Stimulated activated CD8-positive, alpha-beta memory T cell treated with anti-CD3 and anti-CD28 coated beads, Interleukin-4, amount 100 ng/mL, for 1 hour (primary cell): ENCODE measurements around the gene LRRC15.

Experiments
- DNase-seq, 2 donors: peaks; one replicate each; pipeline ENCODE4 v3.0.0-alpha.2; 2020; ENCODE audit warnings: low read depth in 2 of 2, low spot score in 1 of 2

LRRC15 gene

DNA sequence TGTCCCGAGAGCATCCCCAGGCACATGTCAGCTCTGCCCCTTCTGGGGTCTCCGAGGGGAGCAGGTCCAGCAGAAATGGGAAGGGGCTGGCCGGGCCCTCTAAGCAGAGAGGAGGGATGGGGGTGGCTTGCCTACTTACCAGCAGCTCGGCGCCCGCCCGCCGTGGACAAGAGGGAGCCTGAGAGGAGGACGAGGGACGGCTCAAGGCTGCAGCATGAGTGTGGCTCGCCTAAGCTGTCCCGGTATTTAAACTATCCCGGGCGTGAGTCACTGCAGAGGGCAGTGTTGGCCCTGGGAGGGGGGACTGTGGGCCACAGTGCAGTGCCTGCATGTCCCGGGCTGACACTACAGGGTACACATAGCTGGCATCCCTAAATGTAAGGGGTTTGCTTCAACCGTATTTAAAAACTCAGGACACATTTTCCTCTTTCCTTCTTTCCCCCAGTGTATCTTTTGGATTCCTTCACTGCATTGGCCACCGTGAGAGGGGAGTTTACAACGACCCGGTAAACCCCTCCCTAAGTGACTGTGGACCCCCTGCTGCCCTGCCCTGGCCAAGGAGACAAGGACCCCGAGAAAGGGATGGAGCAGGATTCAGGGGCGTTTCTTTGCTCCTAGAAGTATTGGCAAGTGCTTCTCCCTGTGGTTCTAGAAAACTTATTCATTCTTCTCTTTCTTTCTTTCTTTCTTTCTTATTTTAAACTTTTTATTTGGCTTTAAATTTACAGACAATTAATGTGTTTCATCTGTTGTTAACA, at the start of gene LRRC15:
TSS of gene LRRC15 (minus strand) at position 222 of the 758 bp plus-strand sequence. CDS start 8,700 bp downstream, outside the sequence.
- no peak for DNase-seq

- no peak for DNase-seq
Measured at GRCh38 chr3:194418671-194419070, 49.1 kb upstream of the LRRC15 start.

DNA sequence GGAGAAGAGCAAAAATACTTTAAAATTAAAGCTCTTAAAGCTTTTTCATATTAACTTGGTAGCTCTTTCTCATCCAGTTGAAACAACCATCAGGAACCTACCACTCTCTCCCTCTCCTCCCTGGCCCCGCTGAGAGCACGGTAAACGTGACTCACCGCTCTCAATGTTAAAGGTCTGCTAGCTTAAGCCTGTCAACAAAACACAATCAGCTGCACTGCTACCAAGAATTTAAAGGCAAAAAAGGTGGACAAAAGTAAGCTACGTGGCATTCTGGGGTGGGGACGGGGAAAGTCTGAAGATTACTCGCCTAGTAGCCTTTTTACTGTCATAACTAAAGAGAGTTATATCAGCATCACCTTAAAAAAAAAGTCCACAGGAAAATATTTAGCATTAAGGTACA, 37.9 kb upstream of the LRRC15 start:
- DNase-seq, result no peak

DNA sequence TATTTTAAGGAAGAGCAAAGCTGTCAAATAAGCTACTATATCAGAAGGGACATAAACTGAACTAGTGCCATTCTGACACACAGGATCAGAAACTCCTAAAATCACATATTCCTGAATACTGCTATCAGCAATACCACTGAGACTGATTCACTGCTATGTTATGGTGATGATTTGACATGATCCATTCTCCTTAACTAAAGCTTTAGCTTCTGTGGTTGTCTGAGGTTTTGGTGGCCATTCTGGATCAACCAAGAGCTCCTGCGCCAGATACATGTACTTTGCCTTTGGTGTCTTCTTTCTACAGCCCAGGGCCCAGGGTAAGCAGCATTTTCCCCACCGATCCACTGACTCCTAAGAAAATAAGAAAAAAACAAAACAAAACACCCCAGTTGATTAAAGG, 36.2 kb upstream of the LRRC15 start:
- no peak for DNase-seq

DNA sequence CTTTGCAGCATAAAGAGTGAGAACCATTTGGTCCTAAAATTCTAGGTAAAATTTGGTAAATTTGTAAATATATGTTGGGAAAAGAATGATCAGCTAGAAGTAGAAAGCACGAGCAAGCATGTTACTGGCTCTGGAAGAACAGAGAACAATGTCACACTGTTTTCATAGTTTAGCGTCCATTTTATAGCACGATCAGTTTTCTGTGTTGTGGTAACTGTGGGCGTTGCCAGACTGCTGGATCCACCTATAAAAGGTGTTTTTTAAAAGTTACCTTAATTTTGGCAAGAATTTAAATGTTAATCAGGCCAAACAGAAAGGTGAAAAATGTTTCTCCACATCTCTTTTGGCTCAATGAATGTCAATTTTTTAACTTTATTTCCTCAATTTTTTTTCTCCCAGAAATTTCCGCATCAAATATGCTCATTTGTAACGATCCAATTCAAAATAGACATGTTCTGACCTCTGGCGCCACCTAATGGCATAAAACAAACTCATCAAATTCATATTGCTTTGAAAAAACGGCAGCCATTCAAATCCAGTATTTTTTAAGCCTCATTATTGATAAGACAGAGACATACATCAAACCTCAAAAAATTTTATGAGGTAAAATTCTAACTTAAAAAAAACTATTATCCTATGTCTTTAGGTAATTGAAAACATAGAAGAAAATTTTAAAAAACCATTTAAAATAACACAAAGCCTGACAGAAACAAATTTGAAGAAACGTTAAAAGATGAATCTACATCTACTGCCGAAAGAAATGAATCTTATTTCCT, 35.0 kb upstream of the LRRC15 start:
- no peak for DNase-seq

DNA sequence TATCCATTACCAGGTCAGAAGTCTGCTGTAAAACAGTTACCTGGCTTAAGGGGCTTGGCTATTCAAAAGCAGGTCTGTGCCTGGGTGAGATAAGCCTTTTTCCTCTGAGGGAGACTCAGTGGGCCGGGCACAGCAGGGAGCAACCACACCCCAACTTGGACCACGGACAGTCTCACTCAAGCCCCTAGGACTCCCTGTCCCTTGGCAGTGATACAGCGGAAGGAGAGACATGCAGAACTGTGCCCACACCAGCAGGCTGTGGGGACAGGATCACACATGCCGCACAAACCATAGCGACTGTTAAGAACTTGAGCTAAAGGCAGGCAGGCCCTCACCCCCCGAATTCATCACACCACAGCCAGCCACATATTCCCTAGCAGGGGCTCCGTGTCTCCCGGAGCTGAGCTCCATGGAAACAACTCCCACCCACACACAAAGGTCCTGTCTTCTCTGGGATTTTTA, 32.4 kb upstream of the LRRC15 start:
- DNase-seq, result no peak

GRCh38 chr3:194401346-194401745, 31.8 kb upstream of the LRRC15 start:
- DNase-seq, result no peak

DNA sequence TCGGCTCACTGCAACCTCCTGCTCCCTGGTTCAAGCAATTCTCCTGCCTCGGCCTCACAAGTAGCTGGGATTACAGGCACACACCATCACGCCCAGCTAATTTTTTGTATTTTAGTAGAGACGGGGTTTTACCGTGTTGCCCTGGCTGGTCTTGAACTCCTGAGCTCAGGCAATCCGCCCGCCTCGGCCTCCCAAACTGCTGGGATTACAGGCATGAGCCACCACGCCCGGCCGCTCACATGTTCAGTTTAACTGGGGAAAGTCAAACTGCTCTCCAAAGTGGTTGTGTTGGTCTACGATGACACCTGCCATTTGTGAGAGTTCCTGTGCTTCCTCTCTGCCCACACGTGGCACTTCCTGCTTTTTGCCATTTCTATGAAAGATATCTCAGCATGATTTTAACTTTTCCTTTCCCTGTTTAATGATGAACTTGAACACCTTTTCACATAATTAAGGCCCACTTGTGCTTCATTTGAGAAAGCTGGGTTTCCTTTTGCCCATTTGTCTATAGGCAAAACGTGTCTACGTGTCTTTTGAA, 30.4 kb upstream of the LRRC15 start:
- DNase-seq, result no peak

DNA sequence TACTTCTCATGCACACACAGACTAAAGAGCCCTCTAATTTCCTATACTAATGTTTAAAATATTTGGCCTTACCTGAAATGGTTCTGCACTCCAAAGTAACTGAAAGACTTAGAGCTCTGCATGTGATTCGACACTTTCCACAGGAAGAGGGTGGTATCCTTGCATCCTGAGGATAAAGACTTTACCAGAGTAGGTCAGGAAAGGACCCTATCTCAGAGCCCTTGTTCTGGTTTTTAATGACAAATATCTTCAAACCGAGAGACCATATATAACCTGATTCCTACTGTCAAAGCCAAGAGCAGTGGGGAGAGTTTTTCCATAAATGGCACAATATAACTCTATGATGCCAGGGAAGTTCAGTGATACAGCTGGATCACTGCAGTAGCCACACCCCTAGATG, 29.6 kb upstream of the LRRC15 start, which contains the start of gene GP5:
TSS of gene GP5 (minus strand) at position 101 of the 400 bp plus-strand sequence. CDS start 984 bp downstream, outside the sequence.
- DNase-seq, result no peak

- DNase-seq, result no peak
Measured at GRCh38 chr3:194397757-194398312, 28.3 kb upstream of the LRRC15 start.

DNA sequence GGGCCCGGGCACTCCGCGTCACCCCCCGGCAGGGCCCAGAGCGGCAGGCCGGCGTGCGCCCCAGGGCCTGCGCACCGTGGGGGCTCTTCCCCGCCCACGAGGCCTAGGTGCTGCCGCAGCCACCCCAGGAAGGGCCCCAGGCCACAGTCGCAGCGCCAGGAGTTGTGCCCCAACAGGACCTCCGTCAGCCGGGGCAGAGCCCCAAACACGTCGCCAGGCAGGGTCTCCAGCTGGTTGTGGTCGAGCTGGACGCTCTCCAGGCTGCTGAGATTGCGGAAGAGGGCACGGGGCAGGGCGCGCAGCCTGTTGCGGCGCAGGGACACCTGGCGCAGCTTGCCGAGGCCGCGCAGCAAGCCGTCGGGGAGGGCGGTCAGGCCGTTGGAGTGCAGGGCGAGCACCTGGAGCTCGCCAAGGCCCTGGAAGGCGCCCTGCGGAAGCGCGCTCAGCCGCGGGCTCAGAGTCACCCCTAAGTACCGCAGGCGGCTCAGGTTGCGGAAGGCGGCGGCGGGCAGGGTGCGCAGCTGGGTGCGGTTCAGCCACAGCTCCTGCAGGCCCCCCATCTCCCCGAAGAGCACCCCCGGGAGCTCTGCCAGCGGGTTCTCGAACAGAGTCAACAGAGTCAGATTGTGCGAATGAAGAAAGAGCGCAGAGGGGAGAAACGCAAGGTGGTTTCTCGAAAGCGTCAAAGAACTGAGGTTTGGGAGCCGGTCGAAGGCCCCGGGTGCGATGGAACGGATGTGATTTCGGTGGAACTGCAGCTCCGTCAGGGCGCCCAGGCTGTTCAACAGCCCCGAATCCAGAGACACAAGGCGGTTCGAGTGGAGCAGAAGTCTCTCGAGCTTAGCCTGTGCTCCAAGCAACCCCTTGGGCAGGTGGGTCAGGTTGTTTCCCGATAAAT, 27.6 kb upstream of the LRRC15 start:
- DNase-seq, result no peak

GRCh38 chr3:194396539-194396858, 27.0 kb upstream of the LRRC15 start:
- DNase-seq, result no peak

DNA sequence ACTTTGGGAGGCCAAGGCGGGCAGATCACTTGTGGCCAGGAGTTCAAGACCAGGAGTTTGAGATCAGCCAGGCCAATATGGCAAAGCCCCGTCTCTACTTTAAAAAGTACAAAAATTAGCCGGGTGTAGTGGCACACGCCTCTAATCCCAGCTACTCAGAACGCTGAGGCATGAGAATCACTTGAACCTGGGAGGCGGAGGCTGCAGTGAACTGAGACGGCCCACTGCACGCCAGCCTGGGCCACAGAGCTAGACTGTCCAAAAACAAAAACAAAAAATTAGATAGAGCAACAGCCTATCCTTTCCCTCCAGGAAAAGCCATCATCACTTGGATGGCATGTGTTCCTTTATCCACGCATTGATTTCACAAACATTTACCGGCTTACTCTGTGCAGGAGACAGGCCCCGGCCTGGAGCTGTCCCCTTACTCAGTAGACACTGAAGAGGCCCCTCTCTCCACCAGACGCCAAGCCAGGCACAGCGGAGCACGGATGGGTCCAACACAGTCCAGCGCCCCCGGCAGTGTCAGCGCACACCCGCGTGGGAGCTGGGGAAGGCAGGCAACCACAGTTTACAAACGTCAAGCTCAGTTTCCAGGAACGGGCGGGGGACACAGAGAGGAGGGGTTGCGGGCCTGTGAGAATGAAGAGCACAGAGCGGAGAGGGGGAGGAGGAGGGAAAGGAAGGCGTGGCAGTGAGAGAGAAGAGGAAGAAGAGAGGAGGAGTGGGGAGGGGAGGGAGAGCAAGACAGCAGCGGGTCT, 26.4 kb upstream of the LRRC15 start:
- DNase-seq, result peak in 1 of 2 donors; percentile 20

DNA sequence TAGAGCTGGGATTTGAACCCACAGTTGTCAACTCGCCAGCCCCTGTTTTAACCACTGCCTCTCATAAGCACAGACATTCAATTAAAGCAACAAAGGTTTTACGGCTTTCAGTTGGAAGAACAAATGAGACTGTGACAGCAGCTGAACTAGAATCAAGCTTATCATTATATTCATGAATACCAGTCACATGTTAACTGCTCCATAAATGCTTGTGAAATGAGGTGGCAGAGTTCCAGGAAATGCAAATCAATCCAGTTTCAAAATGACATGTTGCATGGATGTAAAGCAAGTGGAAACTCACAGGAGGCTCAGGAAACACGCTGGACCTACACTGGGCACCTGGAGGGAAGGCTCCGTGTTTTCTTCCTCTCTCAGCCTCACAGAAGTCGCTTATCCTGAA, 25.7 kb upstream of the LRRC15 start:
- DNase-seq, result no peak

DNA sequence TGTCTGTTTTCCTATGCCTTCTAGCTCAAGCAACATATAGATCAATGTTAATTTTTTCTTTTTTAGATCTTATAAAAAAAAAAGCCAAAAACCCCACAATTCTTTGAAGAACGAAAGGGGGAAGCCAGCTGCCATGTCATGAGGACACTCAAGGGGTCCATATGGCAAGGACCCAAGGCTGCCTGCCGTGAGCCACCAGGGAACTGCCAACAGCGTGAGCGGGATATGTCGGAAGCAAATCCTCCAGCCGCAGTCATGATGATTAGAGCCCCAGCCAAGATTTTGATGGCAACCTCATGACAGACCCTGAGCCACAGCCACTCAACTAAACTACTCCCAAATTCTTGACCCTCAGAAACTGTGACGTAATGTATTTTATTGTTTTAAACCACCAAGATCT, 23.0 kb upstream of the LRRC15 start:
- DNase-seq, result no peak

- no peak for DNase-seq
Measured at GRCh38 chr3:194390835-194391234, 21.3 kb upstream of the LRRC15 start.

DNA sequence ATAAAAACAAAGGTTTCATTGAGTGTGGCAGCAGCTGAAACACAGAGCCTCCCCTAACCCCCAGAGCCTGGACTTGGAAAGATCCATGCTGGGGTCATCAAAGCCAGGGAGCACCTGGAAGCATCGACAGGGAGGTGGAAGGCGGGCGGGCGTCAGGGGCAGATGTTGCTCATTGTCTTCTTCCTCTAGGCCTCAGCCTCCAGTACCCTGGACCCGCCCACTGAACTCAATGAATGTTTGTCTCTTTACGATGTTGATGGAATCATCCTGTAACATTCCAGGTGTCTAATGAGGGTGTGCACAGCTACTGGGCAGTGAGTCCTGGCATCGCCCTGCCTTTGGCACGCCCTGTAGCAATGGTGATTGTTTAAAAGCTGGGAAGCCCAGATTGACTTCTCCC, 19.7 kb upstream of the LRRC15 start:
- DNase-seq, result no peak

DNA sequence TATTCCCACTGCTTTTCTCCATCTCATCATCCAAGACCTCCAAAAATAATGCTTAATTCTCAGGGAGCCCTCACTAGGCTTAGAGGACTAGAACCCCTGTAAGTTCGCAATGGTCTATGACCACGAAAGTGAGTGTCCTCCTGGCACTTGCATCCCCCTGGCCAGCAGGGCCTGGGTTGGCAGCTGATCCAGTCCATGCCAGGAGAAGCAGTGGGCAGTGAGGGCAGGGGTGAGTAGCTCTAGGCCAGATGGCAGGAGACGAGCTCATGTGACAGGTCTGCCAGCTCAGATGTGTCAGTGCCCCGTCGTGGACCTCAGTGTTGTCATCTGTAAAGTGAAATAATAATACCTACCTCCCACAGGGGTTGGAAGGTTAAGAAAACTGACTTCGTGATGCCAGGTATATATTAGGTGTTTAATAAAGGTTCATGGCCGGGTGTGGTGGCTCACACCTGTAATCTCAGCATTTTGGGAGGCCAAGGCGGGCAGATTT, 18.4 kb upstream of the LRRC15 start:
- DNase-seq, result no peak

DNA sequence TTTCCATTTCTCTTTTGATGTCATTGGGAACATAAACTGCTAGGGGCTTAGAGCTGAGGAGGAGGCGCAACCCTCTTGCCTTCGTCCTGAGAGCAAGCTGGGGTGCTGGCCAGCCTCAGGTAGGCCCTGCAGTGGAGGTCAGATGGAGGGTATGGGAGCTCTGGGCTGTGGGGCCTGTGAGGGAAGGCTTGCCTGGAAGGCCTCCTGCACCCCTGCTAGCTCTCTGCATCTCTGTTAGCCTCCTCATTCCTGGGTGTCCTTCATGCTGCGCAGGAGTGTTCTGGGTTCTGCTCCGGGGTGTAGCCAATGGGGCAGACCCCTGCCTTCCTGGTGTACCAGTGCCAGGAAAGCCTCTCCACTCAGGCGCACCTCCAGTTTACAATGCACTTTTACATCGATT, 17.7 kb upstream of the LRRC15 start:
- DNase-seq, result no peak

GRCh38 chr3:194386648-194387047, 17.1 kb upstream of the LRRC15 start:
- no peak for DNase-seq
